HG03354 (cell line): Measurements from ENCODE around the gene USP17L26.
A peak's percentile ranks its signal among the peaks of the same experiment; 100 is the strongest.
"Not testable (repeated sequence)": the region's sequence is repeated elsewhere in the genome, so short reads cannot be mapped to it uniquely, and the experiment has no call there.

Experiments
- ATAC-seq: cut with Tn5 transposase; IDR thresholded peaks from one replicate; pipeline ENCODE4 v1.9.1; 2021; ENCODE audit warnings: mild to moderate bottlenecking; ENCODE audit not compliant: unreplicated experiment, poor library complexity, severe bottlenecking

Gene USP17L26

GRCh38 chr4:9334358-9334757, at the start of gene USP17L26:
Gene USP17L26 (plus strand): TSS chr4:9334658. CDS start chr4:9334658, 0 bp downstream.
- ATAC-seq = not testable (repeated sequence)

- ATAC-seq = not testable (repeated sequence)
Measured at GRCh38 chr4:9324191-9324590, 10.3 kb upstream of the USP17L26 start.

GRCh38 chr4:9324865-9325264, 9.6 kb upstream of the USP17L26 start, which contains the start of gene USP17L24:
Gene USP17L24 (plus strand): TSS chr4:9325165. CDS start chr4:9325165, 0 bp downstream.
- ATAC-seq = not testable (repeated sequence)

GRCh38 chr4:9329611-9330010, 4.8 kb upstream of the USP17L26 start, which contains the start of gene USP17L25:
Gene USP17L25 (plus strand): TSS chr4:9329911. CDS start chr4:9329911, 0 bp downstream.
- not testable (repeated sequence) for ATAC-seq

- not testable (repeated sequence) for ATAC-seq
Measured at GRCh38 chr4:9339103-9339502, 4.6 kb downstream of the USP17L26 start, which contains the start of gene USP17L5. Gene USP17L5 (plus strand): TSS chr4:9339403. CDS start chr4:9339403, 0 bp downstream.

- not testable (repeated sequence) for ATAC-seq
Measured at GRCh38 chr4:9343848-9344247, 9.4 kb downstream of the USP17L26 start, which contains the start of gene USP17L27. Gene USP17L27 (plus strand): TSS chr4:9344148. CDS start chr4:9344148, 0 bp downstream.

DNA sequence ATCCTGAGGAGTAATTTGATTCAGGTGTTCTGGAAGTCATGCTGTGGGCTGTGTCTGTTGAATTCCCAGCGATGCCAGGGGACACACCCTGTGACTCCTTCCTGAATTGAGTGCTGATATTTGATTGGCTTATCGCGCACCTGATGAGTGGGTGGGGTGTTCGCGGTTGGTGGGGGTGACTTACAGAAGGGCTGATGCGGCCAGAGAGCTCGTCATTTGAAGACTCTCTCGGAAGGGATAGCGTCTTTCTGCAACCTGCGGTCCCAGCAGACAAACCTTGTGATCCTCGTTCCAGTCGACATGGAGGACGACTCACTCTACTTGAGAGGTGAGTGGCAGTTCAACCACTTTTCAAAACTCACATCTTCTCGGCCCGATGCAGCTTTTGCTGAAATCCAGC, 14.1 kb downstream of the USP17L26 start, which contains the start of gene USP17L28:
Gene USP17L28, plus strand, starts transcription at position 301 of the 400 bp plus-strand sequence. Its CDS starts 0 bp downstream, at position 301.
- ATAC-seq = not testable (repeated sequence)

DNA sequence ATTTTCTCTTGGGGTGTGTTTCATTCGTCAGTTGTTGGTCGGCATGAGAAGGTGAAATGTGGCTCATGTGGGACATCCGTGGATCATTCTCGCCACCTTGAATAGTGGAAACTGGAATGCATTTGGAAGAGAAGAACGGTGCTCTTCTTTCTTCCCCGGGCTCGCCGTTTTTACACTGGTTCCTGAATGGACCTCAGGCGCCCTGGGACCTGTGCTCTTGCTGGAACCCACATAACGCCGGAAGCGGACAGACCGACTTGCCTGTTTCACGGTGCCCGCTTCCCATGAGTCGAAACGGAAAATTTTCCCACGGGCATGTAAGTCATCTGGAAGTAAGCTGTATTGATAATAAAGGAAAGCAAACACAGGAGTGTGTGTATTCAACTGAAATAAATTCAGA, 16.4 kb downstream of the USP17L26 start:
- not testable (repeated sequence) for ATAC-seq

- not testable (repeated sequence) for ATAC-seq
Measured at GRCh38 chr4:9353338-9353737, 18.9 kb downstream of the USP17L26 start, which contains the start of gene USP17L29. Gene USP17L29 (plus strand): TSS chr4:9353638. CDS start chr4:9353638, 0 bp downstream.

DNA sequence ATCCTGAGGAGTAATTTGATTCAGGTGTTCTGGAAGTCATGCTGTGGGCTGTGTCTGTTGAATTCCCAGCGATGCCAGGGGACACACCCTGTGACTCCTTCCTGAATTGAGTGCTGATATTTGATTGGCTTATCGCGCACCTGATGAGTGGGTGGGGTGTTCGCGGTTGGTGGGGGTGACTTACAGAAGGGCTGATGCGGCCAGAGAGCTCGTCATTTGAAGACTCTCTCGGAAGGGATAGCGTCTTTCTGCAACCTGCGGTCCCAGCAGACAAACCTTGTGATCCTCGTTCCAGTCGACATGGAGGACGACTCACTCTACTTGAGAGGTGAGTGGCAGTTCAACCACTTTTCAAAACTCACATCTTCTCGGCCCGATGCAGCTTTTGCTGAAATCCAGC, 28.4 kb downstream of the USP17L26 start, which contains the start of gene USP17L30:
Gene USP17L30, plus strand, starts transcription at position 301 of the 400 bp plus-strand sequence. Its CDS starts 0 bp downstream, at position 301.
- ATAC-seq = not testable (repeated sequence)

GRCh38 chr4:9379881-9380280, 45.4 kb downstream of the USP17L26 start:
- not testable (repeated sequence) for ATAC-seq

DNA sequence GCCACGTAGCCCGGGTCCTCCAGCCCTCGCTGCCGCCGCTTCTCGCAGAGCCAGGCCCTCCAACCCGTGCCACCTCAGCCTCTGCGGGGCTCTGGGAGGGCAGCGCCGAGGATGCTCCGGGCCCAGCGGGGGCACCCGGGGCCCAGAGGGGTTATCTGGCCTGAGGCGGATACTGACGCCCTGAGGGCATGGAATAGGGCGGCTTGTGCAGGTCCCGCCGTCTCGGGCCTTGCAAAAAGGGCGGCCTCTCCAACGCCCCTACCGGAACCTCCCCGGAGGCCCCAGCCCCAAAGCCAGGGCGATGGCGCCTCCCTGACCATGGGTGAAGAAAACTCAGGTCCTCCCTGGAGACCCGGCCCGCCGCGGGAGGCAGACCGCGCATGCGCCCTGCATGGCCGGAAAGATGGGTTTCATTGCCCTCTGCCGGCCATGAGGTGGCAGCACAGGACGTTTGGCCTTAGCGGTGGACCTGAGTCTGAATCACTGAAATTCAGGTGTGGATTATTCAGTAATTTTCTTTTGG, 46.6 kb downstream of the USP17L26 start:
- ATAC-seq = peak; percentile 45

DNA sequence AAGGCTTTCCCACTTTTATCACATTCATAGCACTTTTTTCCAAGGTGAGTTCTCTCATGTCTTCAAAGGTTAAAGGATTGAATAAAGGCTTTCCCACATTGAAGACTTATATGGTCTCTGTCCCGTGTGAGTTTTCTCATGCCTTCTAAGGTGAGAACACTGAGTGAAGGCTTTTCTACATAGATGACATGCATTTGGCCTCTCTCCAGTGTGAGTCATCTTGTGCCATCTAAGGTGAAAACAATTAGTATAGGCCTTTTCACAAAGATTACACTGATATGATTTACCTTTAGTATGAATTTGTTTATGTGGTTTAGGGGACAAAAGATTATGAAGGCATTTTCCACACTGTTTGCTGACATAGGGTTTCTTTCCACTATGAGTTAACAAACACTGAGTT, 49.7 kb downstream of the USP17L26 start:
- no peak for ATAC-seq
